Lung microvascular endothelial cell (primary cell): ENCODE results near the gene AP4S1. TPM values are rescaled to one million over a fixed set of nuclear protein-coding genes. Genes with fewer than 3 reads are reported as not detected.
"Not testable (repeated sequence)": the region's sequence is repeated elsewhere in the genome, so short reads cannot be mapped to it uniquely, and the experiment has no call there.

Source experiments
- DNase-seq, 2 donors: peaks; one replicate each; pipeline versions ENCODE4 v3.0.0 to v3.0.0-alpha.2; 2010; ENCODE audit warnings: low read depth in 2 of 2
- total RNA-seq: library from RNA; depleted of rRNA; stranded (reverse); fragments of >200 nt; gene quantifications from 2 replicates; pipeline ENCODE4 v1.2.1, GENCODE V29; 2014

The AP4S1 gene
- total RNA-seq, 1 donor from 2014 or later, result 3.0 TPM

- not testable (repeated sequence) for DNase-seq
Measured at GRCh38 chr14:31042893-31043292, 17.4 kb downstream of the AP4S1 start.

GRCh38 chr14:31043379-31043778 is 17.9 kb downstream of the AP4S1 start:
- no peak for DNase-seq

- no peak for DNase-seq
Measured at GRCh38 chr14:31045501-31046080, 20.1 kb downstream of the AP4S1 start.

GRCh38 chr14:31047503-31047902 is 22.1 kb downstream of the AP4S1 start:
- no peak for DNase-seq

GRCh38 chr14:31051023-31051422 is 25.6 kb downstream of the AP4S1 start:
- no peak for DNase-seq

- DNase-seq, result no peak
Measured at GRCh38 chr14:31051511-31051910, 26.1 kb downstream of the AP4S1 start.

GRCh38 chr14:31052905-31053586 is 27.6 kb downstream of the AP4S1 start:
- not testable (repeated sequence) for DNase-seq

- no peak for DNase-seq
Measured at GRCh38 chr14:31057035-31057434, 31.6 kb downstream of the AP4S1 start.

GRCh38 chr14:31057701-31058364 is 32.4 kb downstream of the AP4S1 start:
- DNase-seq, result no peak

GRCh38 chr14:31059152-31059924 is 33.9 kb downstream of the AP4S1 start:
- DNase-seq, result no peak

GRCh38 chr14:31060253-31060875 is 34.9 kb downstream of the AP4S1 start:
- no peak for DNase-seq

GRCh38 chr14:31062908-31063307 is 37.5 kb downstream of the AP4S1 start:
- DNase-seq, result not testable (repeated sequence)

- DNase-seq, result no peak
Measured at GRCh38 chr14:31068235-31068634, 42.8 kb downstream of the AP4S1 start.

- no peak for DNase-seq
Measured at GRCh38 chr14:31069343-31069742, 43.9 kb downstream of the AP4S1 start.

- DNase-seq, result no peak
Measured at GRCh38 chr14:31070431-31070830, 45.0 kb downstream of the AP4S1 start.

GRCh38 chr14:31071151-31071550 is 45.7 kb downstream of the AP4S1 start:
- no peak for DNase-seq

GRCh38 chr14:31075144-31075543 is 49.7 kb downstream of the AP4S1 start:
- DNase-seq, result no peak

- no peak for DNase-seq
Measured at GRCh38 chr14:31078766-31079165, 53.3 kb downstream of the AP4S1 start.

- DNase-seq, result peak in 1 of 2 donors; percentile 6
Measured at GRCh38 chr14:31080056-31080455, 54.6 kb downstream of the AP4S1 start.

GRCh38 chr14:31080484-31080883 is 55.0 kb downstream of the AP4S1 start:
- DNase-seq, result no peak

GRCh38 chr14:31083781-31084180 is 58.3 kb downstream of the AP4S1 start:
- DNase-seq, result no peak

GRCh38 chr14:31084385-31084784 is 58.9 kb downstream of the AP4S1 start:
- no peak for DNase-seq
